CD14-positive monocyte (primary cell): ENCODE measurements around the gene LEKR1. TPM values are rescaled to one million over a fixed set of nuclear protein-coding genes. Genes with fewer than 3 reads are reported as not detected.

Source experiments
- DNase-seq, 3 donors: peaks; one replicate each; pipeline ENCODE4 v3.0.0-alpha.2; 2011 to 2022
- H2AFZ ChIP-seq: 2 replicates; pipeline ENCODE4 v1.6.0; 2012; ENCODE audit warnings: mild to moderate bottlenecking, low read depth, low read length, inconsistent platforms; ENCODE audit not compliant: insufficient read depth, poor library complexity, severe bottlenecking
- H3K27ac ChIP-seq, 2 donors: 1 replicate in 1 of 2; 2 replicates in 1 of 2; pipeline ENCODE4 v1.5.1; 2012 to 2013; ENCODE audit warnings: low read length in 2 of 2, control low read depth in 1 of 2, inconsistent platforms in 1 of 2, low read depth in 1 of 2, mild to moderate bottlenecking in 1 of 2
- H3K27me3 ChIP-seq, 2 donors: one replicate each; pipeline versions ENCODE4 v1.6.0 to v1.6.1; 2011 to 2013; ENCODE audit warnings: low read length in 2 of 2; ENCODE audit not compliant: control insufficient read depth in 2 of 2, insufficient read depth in 2 of 2
- H3K36me3 ChIP-seq, 2 donors: replicated peaks in 1 of 2; 1 replicate in 1 of 2; 2 replicates in 1 of 2; pipeline versions ENCODE4 v1.5.1 to v1.6.1; 2012 to 2013; ENCODE audit warnings: low read length in 2 of 2, control low read depth in 1 of 2, inconsistent platforms in 1 of 2, mild to moderate bottlenecking in 1 of 2; ENCODE audit not compliant: insufficient read depth in 2 of 2, control insufficient read depth in 1 of 2
- H3K4me1 ChIP-seq, 2 donors: 1 replicate in 1 of 2; 2 replicates in 1 of 2; pipeline versions ENCODE4 v1.5.1 to v1.6.1; 2012 to 2013; ENCODE audit warnings: low read length in 2 of 2, control low read depth in 1 of 2, inconsistent platforms in 1 of 2, mild to moderate bottlenecking in 1 of 2, moderate library complexity in 1 of 2; ENCODE audit not compliant: insufficient read depth in 2 of 2, control insufficient read depth in 1 of 2
- H3K4me2 ChIP-seq: replicated peaks from 2 replicates; pipeline ENCODE3; 2012; ENCODE audit warnings: low read length, moderate library complexity, mild to moderate bottlenecking; ENCODE audit not compliant: poor library complexity, severe bottlenecking; ENCODE audit errors: extremely low read depth
- H3K4me3 ChIP-seq, 3 experiments: fragments of 200-600 bp in 1 of 3; sonication (generic) in 1 of 3; replicated peaks in 1 of 3; 1 replicate in 2 of 3; 2 replicates in 1 of 3; pipeline ENCODE4 v1.5.1; 2011 to 2013; ENCODE audit warnings: low read length in 3 of 3, mild to moderate bottlenecking in 3 of 3, control low read depth in 2 of 3, low read depth in 2 of 3, inconsistent platforms in 1 of 3, moderate library complexity in 1 of 3
- H3K79me2 ChIP-seq: 2 replicates; pipeline ENCODE4 v1.6.0; 2012; ENCODE audit warnings: mild to moderate bottlenecking, control low read depth, inconsistent platforms, low read length, moderate library complexity; ENCODE audit not compliant: insufficient read depth
- H3K9ac ChIP-seq: 2 replicates; pipeline ENCODE4 v1.6.0; 2017; ENCODE audit warnings: low read length, mild to moderate bottlenecking; ENCODE audit not compliant: insufficient read depth, poor library complexity, severe bottlenecking
- H3K9me3 ChIP-seq, 2 donors: replicated peaks in 1 of 2; 1 replicate in 1 of 2; 2 replicates in 1 of 2; pipeline versions ENCODE4 v1.5.1 to v1.6.1; 2012 to 2013; ENCODE audit warnings: low read length in 2 of 2, control low read depth in 1 of 2; ENCODE audit not compliant: control insufficient read depth in 1 of 2, insufficient read depth in 1 of 2
- H4K20me1 ChIP-seq: 2 replicates; pipeline ENCODE4 v1.6.0; 2012; ENCODE audit warnings: mild to moderate bottlenecking, low read length, control low read depth, moderate library complexity; ENCODE audit not compliant: insufficient read depth
- H3K27ac Mint-ChIP-seq, 7 donors: one replicate each; pipeline ENCODE4 v1.8.0; 2020; ENCODE audit warnings: mild to moderate bottlenecking in 7 of 7, mixed read lengths in 7 of 7, moderate library complexity in 6 of 7, inconsistent platforms in 2 of 7
- H3K27me3 Mint-ChIP-seq, 3 donors: one replicate each; pipeline ENCODE4 v1.8.0; 2021 to 2022; ENCODE audit warnings: low read depth in 3 of 3, mild to moderate bottlenecking in 3 of 3, mixed read lengths in 3 of 3, moderate library complexity in 3 of 3, inconsistent platforms in 1 of 3
- H3K36me3 Mint-ChIP-seq, 2 donors: one replicate each; pipeline ENCODE4 v1.8.0; 2020; ENCODE audit warnings: mixed read lengths in 2 of 2, inconsistent platforms in 1 of 2, mild to moderate bottlenecking in 1 of 2
- H3K4me1 Mint-ChIP-seq: one replicate; pipeline ENCODE4 v1.8.0; 2020; ENCODE audit warnings: mild to moderate bottlenecking, mixed read lengths
- H3K4me3 Mint-ChIP-seq, 2 donors: one replicate each; pipeline ENCODE4 v1.8.0; 2020; ENCODE audit warnings: mild to moderate bottlenecking in 2 of 2, mixed read lengths in 2 of 2, moderate library complexity in 1 of 2
- H3K9me3 Mint-ChIP-seq, 7 donors: one replicate each; pipeline ENCODE4 v1.8.0; 2020 to 2022; ENCODE audit warnings: mixed read lengths in 7 of 7, mild to moderate bottlenecking in 6 of 7, moderate library complexity in 6 of 7, inconsistent platforms in 2 of 7
- WGBS: methylation state at CpG from one replicate; pipeline ENCODE4 v1.1.5; 2013; ENCODE audit warnings: missing lambda C conversion rate; ENCODE audit not compliant: insufficient coverage; 5-methylcytosine and 5-hydroxymethylcytosine counted together
- intact Hi-C, 2 donors: fragments of 100-400 bp; cut with micrococcal nuclease; formaldehyde crosslinking; loops; one replicate each; pipeline versions ENCODE4 v1.15.0 to v1.15.1; 2023
- polyA plus RNA-seq, 3 donors: library from polyadenylated mRNA; depleted of rRNA in 1 of 3; unstranded in 2 of 3; stranded (reverse) in 1 of 3; fragments of 300-500 nt in 2 of 3; fragments of >200 nt in 1 of 3; fragmentation: Illumina TruSeq in 2 of 3; gene quantifications; 1 replicate in 2 of 3; 2 replicates in 1 of 3; pipeline ENCODE4 v1.2.3, GENCODE V29; 2012 to 2021
- small RNA-seq: library from RNA; depleted of rRNA; stranded (forward); fragments of <200 nt; gene quantifications from one replicate; pipeline ENCODE3, GENCODE V24; 2012; ENCODE audit warnings: low read depth; ENCODE audit not compliant: insufficient read length
- TF ChIP-seq, protein P1 (sequence below): fragments of 200-600 bp; IDR thresholded peaks from one replicate; pipeline ENCODE4 v1.8.0; 2022; ENCODE audit warnings: antibody characterized with exemption, mild to moderate bottlenecking

The LEKR1 gene
- polyA plus RNA-seq, 3 donors = 0.51 to 0.80 TPM; not detected in 1

- H3K9me3 Mint-ChIP-seq = peaks cover 0 to 2% (median 0%) of the 10 kb centered on the region in 7 donors
- Histone ChIP-seq H3K9me3 (no peaks in the 10 kb centered on the region), H3K36me3 (no peaks in the 10 kb centered on the region), H4K20me1 (no peaks in the 10 kb centered on the region), H3K4me3 (no peak overlapping the region), H3K27me3 (no peaks in the 10 kb centered on the region), H3K4me1 (peaks cover 22 to 23% of the 10 kb centered on the region in 2 donors), H2AFZ (no peak overlapping the region), H3K79me2 (no peaks in the 10 kb centered on the region), H3K9ac (no peak overlapping the region), H3K4me2 (no peak overlapping the region), H3K27ac (no peak overlapping the region)
- H3K27me3 Mint-ChIP-seq = peaks cover 4 to 14% (median 8%) of the 10 kb centered on the region in 3 donors
- TF ChIP-seq, protein P1, sequence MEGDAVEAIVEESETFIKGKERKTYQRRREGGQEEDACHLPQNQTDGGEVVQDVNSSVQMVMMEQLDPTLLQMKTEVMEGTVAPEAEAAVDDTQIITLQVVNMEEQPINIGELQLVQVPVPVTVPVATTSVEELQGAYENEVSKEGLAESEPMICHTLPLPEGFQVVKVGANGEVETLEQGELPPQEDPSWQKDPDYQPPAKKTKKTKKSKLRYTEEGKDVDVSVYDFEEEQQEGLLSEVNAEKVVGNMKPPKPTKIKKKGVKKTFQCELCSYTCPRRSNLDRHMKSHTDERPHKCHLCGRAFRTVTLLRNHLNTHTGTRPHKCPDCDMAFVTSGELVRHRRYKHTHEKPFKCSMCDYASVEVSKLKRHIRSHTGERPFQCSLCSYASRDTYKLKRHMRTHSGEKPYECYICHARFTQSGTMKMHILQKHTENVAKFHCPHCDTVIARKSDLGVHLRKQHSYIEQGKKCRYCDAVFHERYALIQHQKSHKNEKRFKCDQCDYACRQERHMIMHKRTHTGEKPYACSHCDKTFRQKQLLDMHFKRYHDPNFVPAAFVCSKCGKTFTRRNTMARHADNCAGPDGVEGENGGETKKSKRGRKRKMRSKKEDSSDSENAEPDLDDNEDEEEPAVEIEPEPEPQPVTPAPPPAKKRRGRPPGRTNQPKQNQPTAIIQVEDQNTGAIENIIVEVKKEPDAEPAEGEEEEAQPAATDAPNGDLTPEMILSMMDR = no peak
- DNase-seq = no peak
- peaks cover 22% of the 10 kb centered on the region for H3K4me1 Mint-ChIP-seq
- H3K36me3 Mint-ChIP-seq = no peaks in the 10 kb centered on the region
- WGBS = 92% methylated on average over 1 of the region's 2 CpGs
- H3K27ac Mint-ChIP-seq = peak overlapping the region in 1 of 7 donors; percentile 58
- intact Hi-C loops = no loop called here
- H3K4me3 Mint-ChIP-seq = no peak overlapping the region
These were observed 268.1 kb downstream of the LEKR1 start for GRCh38 chr3:157094301-157094700.

DNA sequence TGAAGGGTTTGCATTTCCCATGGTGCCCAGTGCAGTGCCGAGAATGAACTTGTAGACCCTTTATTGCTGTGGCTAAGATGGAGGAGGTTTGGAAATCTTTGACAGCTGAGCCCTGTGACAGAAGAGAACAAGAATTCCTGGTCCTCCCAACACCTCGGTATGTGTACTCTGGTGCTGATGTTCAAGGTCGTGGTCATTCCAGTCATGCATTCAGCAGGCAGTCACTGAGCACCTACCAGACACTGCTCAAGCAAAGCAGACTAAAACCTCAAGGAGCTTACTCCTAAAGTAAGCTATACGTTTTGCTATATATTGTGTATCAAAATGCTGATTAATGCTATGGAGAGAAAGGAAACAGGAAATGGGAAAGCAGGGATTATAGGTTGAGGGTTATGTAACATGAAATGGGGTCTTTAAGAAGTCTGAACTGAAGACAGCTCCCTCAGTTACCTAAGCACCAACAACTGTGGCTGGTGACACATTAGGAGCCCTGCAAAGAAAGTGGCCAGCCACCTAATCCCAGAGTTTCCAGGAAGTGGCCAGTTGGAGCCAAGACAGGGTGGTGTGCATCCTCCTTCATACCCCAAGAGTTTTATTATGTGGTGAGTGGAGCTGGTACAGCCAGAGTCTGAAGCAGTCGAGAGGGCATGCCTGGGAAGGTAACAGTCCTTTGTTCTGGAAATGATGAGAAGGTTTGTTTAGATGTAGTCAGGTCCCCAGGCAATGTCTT is 268.8 kb downstream of the LEKR1 start:
- no peak overlapping the region for H2AFZ ChIP-seq
- WGBS = 95% methylated on average over 4 of the region's 5 CpGs
- intact Hi-C loops = no loop called here

More for the DNA sequence above, 268.8 kb downstream of the LEKR1 start:
- Histone ChIP-seq H3K27me3 (no peaks in the 10 kb centered on the region), H3K4me2 (no peak overlapping the region), H3K4me1 (peaks cover 16 to 17% of the 10 kb centered on the region in 2 donors), H3K79me2 (no peaks in the 10 kb centered on the region), H3K9ac (no peak overlapping the region), H3K9me3 (no peaks in the 10 kb centered on the region), H3K27ac (no peak overlapping the region), H4K20me1 (no peaks in the 10 kb centered on the region), H3K4me3 (no peak overlapping the region), H3K36me3 (no peaks in the 10 kb centered on the region)
- H3K4me3 Mint-ChIP-seq = no peak overlapping the region
- H3K4me1 Mint-ChIP-seq = peaks cover 15% of the 10 kb centered on the region
- H3K36me3 Mint-ChIP-seq = no peaks in the 10 kb centered on the region
- H3K27me3 Mint-ChIP-seq = peaks cover 4 to 14% (median 8%) of the 10 kb centered on the region in 3 donors
- peaks cover 0 to 2% (median 0%) of the 10 kb centered on the region in 7 donors for H3K9me3 Mint-ChIP-seq
- no peak overlapping the region for H3K27ac Mint-ChIP-seq
- TF ChIP-seq, protein P1 = no peak
- DNase-seq = no peak

Small RNA genes within 50 kb of the gene (small RNA-seq; reads per million reads assigned to genes)
- not detected for gene KLF3P2

Other genes starting within 250 kb of the LEKR1 start
- gene TIPARP, start 151.8 kb upstream of the LEKR1 start, polyA plus RNA-seq = 10 to 100 TPM; 12.7 to 42.5 (median 16.7) TPM